Omental fat pad (tissue), 4 donors: ENCODE results near the gene NDUFAB1. TPM values are rescaled to one million over a fixed set of nuclear protein-coding genes. Genes with fewer than 3 reads are reported as not detected.

Experiments used
- ATAC-seq: fragments of 150-250 bp; one replicate; pipeline ENCODE4 v1.9.1; 2016; ENCODE audit warnings: mild to moderate bottlenecking, moderate library complexity; ENCODE audit not compliant: low FRiP score
- DNase-seq: peaks from one replicate; pipeline ENCODE4 v3.0.0-alpha.2; 2019; ENCODE audit warnings: low spot score
- total RNA-seq, 4 donors: library from RNA; depleted of rRNA; stranded (reverse); fragments of >200 nt; gene quantifications; one replicate each; pipeline ENCODE4 v1.1.0, GENCODE V29; 2016
- TF ChIP-seq, protein P1 (sequence below), 3 donors: fragments of 450-650 bp; IDR thresholded peaks; one replicate each; pipeline ENCODE4 v1.5.1; 2016 to 2017; ENCODE audit warnings: antibody characterized with exemption in 3 of 3, mild to moderate bottlenecking in 3 of 3, moderate library complexity in 2 of 3

The NDUFAB1 gene
- total RNA-seq, 4 donors from 2014 or later: 48.5 to 92.6 (median 73.4) TPM

- ATAC-seq (no peak), DNase-seq (no peak)
- TF ChIP-seq, protein P1, sequence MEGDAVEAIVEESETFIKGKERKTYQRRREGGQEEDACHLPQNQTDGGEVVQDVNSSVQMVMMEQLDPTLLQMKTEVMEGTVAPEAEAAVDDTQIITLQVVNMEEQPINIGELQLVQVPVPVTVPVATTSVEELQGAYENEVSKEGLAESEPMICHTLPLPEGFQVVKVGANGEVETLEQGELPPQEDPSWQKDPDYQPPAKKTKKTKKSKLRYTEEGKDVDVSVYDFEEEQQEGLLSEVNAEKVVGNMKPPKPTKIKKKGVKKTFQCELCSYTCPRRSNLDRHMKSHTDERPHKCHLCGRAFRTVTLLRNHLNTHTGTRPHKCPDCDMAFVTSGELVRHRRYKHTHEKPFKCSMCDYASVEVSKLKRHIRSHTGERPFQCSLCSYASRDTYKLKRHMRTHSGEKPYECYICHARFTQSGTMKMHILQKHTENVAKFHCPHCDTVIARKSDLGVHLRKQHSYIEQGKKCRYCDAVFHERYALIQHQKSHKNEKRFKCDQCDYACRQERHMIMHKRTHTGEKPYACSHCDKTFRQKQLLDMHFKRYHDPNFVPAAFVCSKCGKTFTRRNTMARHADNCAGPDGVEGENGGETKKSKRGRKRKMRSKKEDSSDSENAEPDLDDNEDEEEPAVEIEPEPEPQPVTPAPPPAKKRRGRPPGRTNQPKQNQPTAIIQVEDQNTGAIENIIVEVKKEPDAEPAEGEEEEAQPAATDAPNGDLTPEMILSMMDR (IDR thresholded peaks at IDR 0.05): no peak
Measured at GRCh38 chr16:23535901-23536300, 60.2 kb downstream of the NDUFAB1 start.

- TF ChIP-seq, protein P1 (IDR thresholded peaks at IDR 0.05): no peak
- ATAC-seq (no peak), DNase-seq (no peak)
Measured at GRCh38 chr16:23534868-23535860, 61.0 kb downstream of the NDUFAB1 start.

GRCh38 chr16:23532448-23532847 is 63.7 kb downstream of the NDUFAB1 start:
- DNase-seq (no peak), ATAC-seq (no peak)
- TF ChIP-seq, protein P1 (IDR thresholded peaks at IDR 0.05): no peak

Other genes starting within 250 kb of the NDUFAB1 start
- 10 to 100 TPM; 12.0 to 23.0 (median 13.3) TPM for gene COG7, start 143.1 kb downstream of the NDUFAB1 start, total RNA-seq
- gene GGA2, start 85.8 kb downstream of the NDUFAB1 start, total RNA-seq: 10 to 100 TPM; 35.5 to 59.3 (median 40.8) TPM
- 10 to 100 TPM; 18.1 to 24.3 (median 21.4) TPM for gene EARS2, start 39.0 kb downstream of the NDUFAB1 start, total RNA-seq
- gene UBFD1, start 38.6 kb downstream of the NDUFAB1 start, total RNA-seq: 10 to 100 TPM; 55.8 to 89.1 (median 66.5) TPM
- gene PALB2, start 45.0 kb upstream of the NDUFAB1 start, total RNA-seq: 10 to 100 TPM in 3 of 4 donors, 1 to 10 TPM in 1; 6.3 to 13.8 (median 11.9) TPM
- 10 to 100 TPM; 34.0 to 43.1 (median 38.0) TPM for gene DCTN5, start 45.1 kb upstream of the NDUFAB1 start, total RNA-seq
- 1 to 10 TPM in 2 of 4 donors, under 1 TPM in 2; 0.65 to 7.7 (median 1.4) TPM for gene PLK1, start 82.6 kb upstream of the NDUFAB1 start, total RNA-seq
- gene ERN2, start 116.9 kb upstream of the NDUFAB1 start, total RNA-seq: not detected
- not detected for gene CHP2, start 158.7 kb upstream of the NDUFAB1 start, total RNA-seq
- 10 to 100 TPM in 2 of 4 donors, 1 to 10 TPM in 2; 5.3 to 18.6 (median 11.1) TPM for gene PRKCB, start 239.7 kb upstream of the NDUFAB1 start, total RNA-seq